Muscle of arm (tissue), 14 donors: ENCODE results near the gene DIPK2A. TPM values are rescaled to one million over a fixed set of nuclear protein-coding genes. Genes with fewer than 3 reads are reported as not detected.

Experiments used
- DNase-seq: peaks from one replicate; pipeline ENCODE4 v3.0.0-alpha.2; 2013
- long read RNA-seq, 11 donors: transcript quantifications; one replicate each; lab custom pipeline, GENCODE V29; 2026
- polyA plus RNA-seq, 12 donors: library from polyadenylated mRNA; unstranded; fragments of 120-200 nt; gene quantifications; one replicate each; pipeline ENCODE4 v1.2.1, GENCODE V29; 2013; ENCODE audit not compliant: insufficient read length in 12 of 12

DIPK2A gene
- 10 to 100 TPM in 11 of 12 donors, not detected in 1; 23.0 to 36.2 (median 29.6) TPM for polyA plus RNA-seq
- long read RNA-seq, donor 1, full-length matches to known transcripts: 9 of 9 reads
- long read RNA-seq, donor 1, partial matches to known transcripts: 0 of 9 reads
- long read RNA-seq, donor 1, other reads (novel, unspliced or antisense): 0 of 9 reads
- long read RNA-seq, donor 2, full-length matches to known transcripts: 14 of 14 reads
- long read RNA-seq, donor 2, partial matches to known transcripts: 0 of 14 reads
- long read RNA-seq, donor 2, other reads (novel, unspliced or antisense): 0 of 14 reads
- long read RNA-seq, donor 3, full-length matches to known transcripts: 3 of 3 reads
- long read RNA-seq, donor 3, partial matches to known transcripts: 0 of 3 reads
- long read RNA-seq, donor 3, other reads (novel, unspliced or antisense): 0 of 3 reads
- long read RNA-seq, donor 4, full-length matches to known transcripts: 2 of 2 reads
- long read RNA-seq, donor 4, partial matches to known transcripts: 0 of 2 reads
- long read RNA-seq, donor 4, other reads (novel, unspliced or antisense): 0 of 2 reads
- long read RNA-seq, donor 5, full-length matches to known transcripts: 8 of 8 reads
- long read RNA-seq, donor 5, partial matches to known transcripts: 0 of 8 reads
- long read RNA-seq, donor 5, other reads (novel, unspliced or antisense): 0 of 8 reads
- long read RNA-seq, donor 6, full-length matches to known transcripts: 3 of 3 reads
- long read RNA-seq, donor 6, partial matches to known transcripts: 0 of 3 reads
- long read RNA-seq, donor 6, other reads (novel, unspliced or antisense): 0 of 3 reads
- long read RNA-seq, donor 7, full-length matches to known transcripts: 5 of 5 reads
- long read RNA-seq, donor 7, partial matches to known transcripts: 0 of 5 reads
- long read RNA-seq, donor 7, other reads (novel, unspliced or antisense): 0 of 5 reads
- long read RNA-seq, donor 8, full-length matches to known transcripts: 9 of 9 reads
- long read RNA-seq, donor 8, partial matches to known transcripts: 0 of 9 reads
- long read RNA-seq, donor 8, other reads (novel, unspliced or antisense): 0 of 9 reads
- long read RNA-seq, donor 9, full-length matches to known transcripts: 3 of 3 reads
- long read RNA-seq, donor 9, partial matches to known transcripts: 0 of 3 reads
- long read RNA-seq, donor 9, other reads (novel, unspliced or antisense): 0 of 3 reads
- long read RNA-seq, donor 10, full-length matches to known transcripts: 5 of 5 reads
- long read RNA-seq, donor 10, partial matches to known transcripts: 0 of 5 reads
- long read RNA-seq, donor 10, other reads (novel, unspliced or antisense): 0 of 5 reads
- long read RNA-seq, donor 11, full-length matches to known transcripts: 11 of 11 reads
- long read RNA-seq, donor 11, partial matches to known transcripts: 0 of 11 reads
- long read RNA-seq, donor 11, other reads (novel, unspliced or antisense): 0 of 11 reads

- DNase-seq: peak; percentile 97
These were observed at the start of gene DIPK2A for GRCh38 chr3:143971359-143972154. DIPK2A (plus strand) TSS chr3:143971823; CDS start chr3:143972333, 510 bp downstream.

GRCh38 chr3:143924522-143925285 lies 46.9 kb upstream of the DIPK2A start:
- DNase-seq: no peak

- DNase-seq: no peak
These were observed 43.6 kb upstream of the DIPK2A start for GRCh38 chr3:143928056-143928455.

GRCh38 chr3:143928541-143929255 lies 42.9 kb upstream of the DIPK2A start:
- no peak for DNase-seq

GRCh38 chr3:143934791-143935190 lies 36.8 kb upstream of the DIPK2A start:
- no peak for DNase-seq

GRCh38 chr3:143935678-143936077 lies 35.9 kb upstream of the DIPK2A start:
- DNase-seq: no peak

- DNase-seq: no peak
These were observed 20.8 kb upstream of the DIPK2A start for GRCh38 chr3:143950810-143951209.

GRCh38 chr3:143951351-143951971 lies 20.2 kb upstream of the DIPK2A start:
- peak; percentile 15 for DNase-seq

GRCh38 chr3:143952569-143953072 lies 19.0 kb upstream of the DIPK2A start:
- DNase-seq: no peak

GRCh38 chr3:143955113-143955512 lies 16.5 kb upstream of the DIPK2A start:
- no peak for DNase-seq

- no peak for DNase-seq
These were observed 14.8 kb upstream of the DIPK2A start for GRCh38 chr3:143956838-143957237.

GRCh38 chr3:143957453-143957852 lies 14.2 kb upstream of the DIPK2A start:
- DNase-seq: no peak

- DNase-seq: no peak
These were observed 12.7 kb upstream of the DIPK2A start for GRCh38 chr3:143958966-143959365.

GRCh38 chr3:143961342-143961741 lies 10.3 kb upstream of the DIPK2A start:
- DNase-seq: no peak

- no peak for DNase-seq
These were observed 7.7 kb upstream of the DIPK2A start for GRCh38 chr3:143963946-143964345.

- DNase-seq: no peak
These were observed 757 bp upstream of the DIPK2A start for GRCh38 chr3:143970773-143971358.

- DNase-seq: no peak
These were observed 507 bp downstream of the DIPK2A start for GRCh38 chr3:143972155-143972504.
